ENCODE results near the gene APELA. TPM values are rescaled to one million over a fixed set of nuclear protein-coding genes. Genes with fewer than 3 reads are reported as not detected.

The APELA gene
- total RNA-seq, 1 experiment from 2014 or later = 140 TPM

GRCh38 chr4:164872481-164872880, 4.5 kb upstream of the APELA start:
- Mint-ChIP-seq H3K27me3 (ENCODE audit: low read depth) (no peaks in the 10 kb centered on the region), H3K4me1 (peaks cover 33 to 41% of the 10 kb centered on the region in 2 experiments), H3K36me3 (ENCODE audit: insufficient read depth in 1 of 3, low read depth in 3 of 3) (peaks cover 4 to 22% (median 8%) of the 10 kb centered on the region in 3 experiments; a peak in 5 of 7 replicates), H3K4me3 (no peak overlapping the region), H3K27ac (no peak overlapping the region; a peak in 1 of 7 replicates), H3K9me3 (peaks cover 0 to 3% of the 10 kb centered on the region in 2 experiments; a peak in 1 of 5 replicates)
- H3K4ac ChIP-seq (ENCODE audit: low read depth, low read length) = no peak overlapping the region
- no peak overlapping the region for H3T11ph ChIP-seq (ENCODE audit: low read length)
- no peak overlapping the region for H2BK12ac ChIP-seq (ENCODE audit: insufficient read length, low read depth, low read length)
- no peak overlapping the region for H2BK20ac ChIP-seq (ENCODE audit: low read depth, low read length, poor library complexity, severe bottlenecking)
- no peak overlapping the region for H2AFZ ChIP-seq (ENCODE audit: low read length)
- no peak for DNase-seq
- no peaks in the 10 kb centered on the region for H3K9me3 ChIP-seq (ENCODE audit: control insufficient read depth, low read depth, low read length)
- no peak overlapping the region for H3K4me2 ChIP-seq (ENCODE audit: insufficient read depth, insufficient read length, low read length)
- no peak overlapping the region for H3K14ac ChIP-seq (ENCODE audit: insufficient read depth, low read length)
- no peaks in the 10 kb centered on the region for H3K27me3 ChIP-seq (ENCODE audit: insufficient read depth, low read length)
- no CpG with 5 or more reads among the region's 3 CpGs for WGBS (ENCODE audit: extremely low coverage, insufficient read length, low lambda C conversion rate)
- H4K20me1 ChIP-seq (ENCODE audit: control insufficient read depth, insufficient read depth, insufficient read length) = no peaks in the 10 kb centered on the region
- H2BK120ac ChIP-seq (ENCODE audit: low read depth, low read length, poor library complexity, severe bottlenecking) = no peak overlapping the region
- peaks cover 2% of the 10 kb centered on the region; the same call in 1 of the 2 replicates for H3K4me1 ChIP-seq (ENCODE audit: insufficient read depth, low read length)
- H2AK5ac ChIP-seq (ENCODE audit: insufficient read length, low read length) = no peak overlapping the region
- H3K23me2 ChIP-seq (ENCODE audit: insufficient read length, low read depth, low read length, poor library complexity, severe bottlenecking) = no peaks in the 10 kb centered on the region
- no peaks in the 10 kb centered on the region for H3K79me1 ChIP-seq (ENCODE audit: insufficient read depth, low read depth, low read length, poor library complexity, severe bottlenecking)
- no peak overlapping the region for H3K23ac ChIP-seq (ENCODE audit: insufficient read length, low read depth, low read length)
- no peak overlapping the region for H3K18ac ChIP-seq (ENCODE audit: insufficient read length, low read depth, low read length)
- TF ChIP-seq CTCF (conservative IDR thresholded peaks at IDR 0.05) = no peak
- no peak overlapping the region for H2BK15ac ChIP-seq (ENCODE audit: low read depth, low read length)
- no peak overlapping the region for H4K5ac ChIP-seq (ENCODE audit: insufficient read length, low read depth, low read length)
- H3K56ac ChIP-seq (ENCODE audit: insufficient read length, low read depth, low read length) = no peak overlapping the region
- no peaks in the 10 kb centered on the region for H3K79me2 ChIP-seq (ENCODE audit: insufficient read depth, low read length)
- no peak overlapping the region for H3K9ac ChIP-seq (ENCODE audit: extremely low read depth, insufficient read length, low read length)
- H4K8ac ChIP-seq (replicated peaks; ENCODE audit: insufficient read length, low read depth, low read length) = no peak overlapping the region
- no peak overlapping the region for H4K91ac ChIP-seq (ENCODE audit: insufficient read length, low read depth, low read length)
- no peak overlapping the region for H2BK5ac ChIP-seq (ENCODE audit: insufficient read length, low read length)
- H3K27ac ChIP-seq (ENCODE audit: insufficient read length, low read depth, low read length) = no peak overlapping the region

Measured in H9 (cell line).